OCI-LY7 (cell line): Measurements from ENCODE around the gene SYDE2.

Experiments used
- EZH2phosphoT487 ChIP-seq: fragments of 200-600 bp; sonication (generic); IDR thresholded peaks from 2 replicates; pipeline ENCODE4 v1.6.1; 2018; ENCODE audit warnings: low read depth, borderline replicate concordance, mild to moderate bottlenecking, mixed run types, antibody characterized with exemption, low read length, moderate library complexity, mixed read lengths
- TF ChIP-seq, protein P1 (sequence below): fragments of 200-600 bp; sonication (generic); conservative IDR thresholded peaks from 2 replicates; pipeline ENCODE4 v1.5.1; 2014; ENCODE audit warnings: mild to moderate bottlenecking, antibody characterized with exemption, low read length, moderate library complexity, mixed read lengths

- TF ChIP-seq, protein P1, sequence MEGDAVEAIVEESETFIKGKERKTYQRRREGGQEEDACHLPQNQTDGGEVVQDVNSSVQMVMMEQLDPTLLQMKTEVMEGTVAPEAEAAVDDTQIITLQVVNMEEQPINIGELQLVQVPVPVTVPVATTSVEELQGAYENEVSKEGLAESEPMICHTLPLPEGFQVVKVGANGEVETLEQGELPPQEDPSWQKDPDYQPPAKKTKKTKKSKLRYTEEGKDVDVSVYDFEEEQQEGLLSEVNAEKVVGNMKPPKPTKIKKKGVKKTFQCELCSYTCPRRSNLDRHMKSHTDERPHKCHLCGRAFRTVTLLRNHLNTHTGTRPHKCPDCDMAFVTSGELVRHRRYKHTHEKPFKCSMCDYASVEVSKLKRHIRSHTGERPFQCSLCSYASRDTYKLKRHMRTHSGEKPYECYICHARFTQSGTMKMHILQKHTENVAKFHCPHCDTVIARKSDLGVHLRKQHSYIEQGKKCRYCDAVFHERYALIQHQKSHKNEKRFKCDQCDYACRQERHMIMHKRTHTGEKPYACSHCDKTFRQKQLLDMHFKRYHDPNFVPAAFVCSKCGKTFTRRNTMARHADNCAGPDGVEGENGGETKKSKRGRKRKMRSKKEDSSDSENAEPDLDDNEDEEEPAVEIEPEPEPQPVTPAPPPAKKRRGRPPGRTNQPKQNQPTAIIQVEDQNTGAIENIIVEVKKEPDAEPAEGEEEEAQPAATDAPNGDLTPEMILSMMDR, result no peak
- TF ChIP-seq EZH2phosphoT487, result no peak
These were observed 26.3 kb downstream of the SYDE2 start for GRCh38 chr1:85174503-85174902.
